WI38 (cell line): ENCODE data around the gene E2F2.
"Not testable (repeated sequence)": the region's sequence is repeated elsewhere in the genome, so short reads cannot be mapped to it uniquely, and the experiment has no call there.

Source experiments
- H3K4me3 ChIP-seq: 2 replicates; pipeline ENCODE4 v1.5.1; 2011; ENCODE audit warnings: low read depth, mild to moderate bottlenecking, control low read depth, low read length
- CTCF ChIP-seq: IDR thresholded peaks from 2 replicates; pipeline ENCODE4 v1.5.1; 2012; ENCODE audit warnings: low read depth, mild to moderate bottlenecking, control low read depth, low read length

Gene E2F2

GRCh38 chr1:23543707-23544443 is 12.8 kb upstream of the E2F2 start:
- TF ChIP-seq CTCF: no peak

GRCh38 chr1:23542940-23543339 is 11.9 kb upstream of the E2F2 start:
- H3K4me3 ChIP-seq: not testable (repeated sequence)

More at GRCh38 chr1:23543707-23544443, 12.8 kb upstream of the E2F2 start:
- H3K4me3 ChIP-seq: no peak overlapping the region

GRCh38 chr1:23539698-23540266 is 8.7 kb upstream of the E2F2 start:
- no peak overlapping the region for H3K4me3 ChIP-seq
- peak; percentile 91 for TF ChIP-seq CTCF

- no peak for TF ChIP-seq CTCF
Measured at GRCh38 chr1:23537296-23537973, 6.4 kb upstream of the E2F2 start.

GRCh38 chr1:23533246-23534023 is 2.4 kb upstream of the E2F2 start:
- H3K4me3 ChIP-seq: no peak overlapping the region
- TF ChIP-seq CTCF: no peak

More at GRCh38 chr1:23537296-23537973, 6.4 kb upstream of the E2F2 start:
- H3K4me3 ChIP-seq: no peak overlapping the region

- H3K4me3 ChIP-seq: peak overlapping the region; percentile 46
- TF ChIP-seq CTCF: no peak
Measured at GRCh38 chr1:23531562-23532094, 595 bp upstream of the E2F2 start.

- H3K4me3 ChIP-seq: peak overlapping the region; percentile 65
- no peak for TF ChIP-seq CTCF
Measured at GRCh38 chr1:23530087-23530746, 816 bp downstream of the E2F2 start.
